ENCODE results near the gene GRAP2.

DNA sequence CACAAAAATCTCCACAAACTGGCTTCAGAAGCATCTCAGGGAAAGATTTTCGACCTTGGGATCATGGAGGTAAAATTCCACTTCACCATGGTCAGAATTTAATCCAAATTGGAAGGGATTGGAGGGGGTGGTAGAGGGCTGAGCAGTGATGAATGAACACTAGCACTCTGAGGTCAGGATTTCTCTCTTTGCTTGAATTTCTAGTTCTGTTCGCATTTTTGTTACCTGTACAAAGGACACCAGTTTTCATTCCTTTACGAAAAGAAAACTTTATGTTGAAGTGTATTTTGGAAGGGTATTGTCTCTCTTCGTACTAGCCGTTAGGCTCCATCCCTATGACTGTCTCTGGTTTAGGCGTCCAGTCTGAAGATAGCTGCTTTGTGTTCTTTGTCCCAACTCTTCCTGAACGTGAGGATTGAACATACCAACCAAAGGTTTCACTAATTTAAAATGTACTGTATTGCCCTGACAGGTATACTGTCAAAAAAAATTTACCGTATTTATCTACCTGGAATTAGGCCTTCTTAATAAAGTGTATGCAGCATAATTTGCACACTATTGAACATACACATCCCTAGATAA is 772 bp downstream of the GRAP2 start:
- TF ChIP-seq, protein P1, sequence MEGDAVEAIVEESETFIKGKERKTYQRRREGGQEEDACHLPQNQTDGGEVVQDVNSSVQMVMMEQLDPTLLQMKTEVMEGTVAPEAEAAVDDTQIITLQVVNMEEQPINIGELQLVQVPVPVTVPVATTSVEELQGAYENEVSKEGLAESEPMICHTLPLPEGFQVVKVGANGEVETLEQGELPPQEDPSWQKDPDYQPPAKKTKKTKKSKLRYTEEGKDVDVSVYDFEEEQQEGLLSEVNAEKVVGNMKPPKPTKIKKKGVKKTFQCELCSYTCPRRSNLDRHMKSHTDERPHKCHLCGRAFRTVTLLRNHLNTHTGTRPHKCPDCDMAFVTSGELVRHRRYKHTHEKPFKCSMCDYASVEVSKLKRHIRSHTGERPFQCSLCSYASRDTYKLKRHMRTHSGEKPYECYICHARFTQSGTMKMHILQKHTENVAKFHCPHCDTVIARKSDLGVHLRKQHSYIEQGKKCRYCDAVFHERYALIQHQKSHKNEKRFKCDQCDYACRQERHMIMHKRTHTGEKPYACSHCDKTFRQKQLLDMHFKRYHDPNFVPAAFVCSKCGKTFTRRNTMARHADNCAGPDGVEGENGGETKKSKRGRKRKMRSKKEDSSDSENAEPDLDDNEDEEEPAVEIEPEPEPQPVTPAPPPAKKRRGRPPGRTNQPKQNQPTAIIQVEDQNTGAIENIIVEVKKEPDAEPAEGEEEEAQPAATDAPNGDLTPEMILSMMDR (conservative IDR thresholded peaks at IDR 0.05; ENCODE audit: low read length): no peak
- no peak for TF ChIP-seq EZH2phosphoT487 (IDR thresholded peaks at IDR 0.05; ENCODE audit: borderline replicate concordance)

Data from Loucy (cell line).